ENCODE data around the gene DFFA.
"Not testable (repeated sequence)": the region's sequence is repeated elsewhere in the genome, so short reads cannot be mapped to it uniquely, and the experiment has no call there.

DFFA gene

DNA sequence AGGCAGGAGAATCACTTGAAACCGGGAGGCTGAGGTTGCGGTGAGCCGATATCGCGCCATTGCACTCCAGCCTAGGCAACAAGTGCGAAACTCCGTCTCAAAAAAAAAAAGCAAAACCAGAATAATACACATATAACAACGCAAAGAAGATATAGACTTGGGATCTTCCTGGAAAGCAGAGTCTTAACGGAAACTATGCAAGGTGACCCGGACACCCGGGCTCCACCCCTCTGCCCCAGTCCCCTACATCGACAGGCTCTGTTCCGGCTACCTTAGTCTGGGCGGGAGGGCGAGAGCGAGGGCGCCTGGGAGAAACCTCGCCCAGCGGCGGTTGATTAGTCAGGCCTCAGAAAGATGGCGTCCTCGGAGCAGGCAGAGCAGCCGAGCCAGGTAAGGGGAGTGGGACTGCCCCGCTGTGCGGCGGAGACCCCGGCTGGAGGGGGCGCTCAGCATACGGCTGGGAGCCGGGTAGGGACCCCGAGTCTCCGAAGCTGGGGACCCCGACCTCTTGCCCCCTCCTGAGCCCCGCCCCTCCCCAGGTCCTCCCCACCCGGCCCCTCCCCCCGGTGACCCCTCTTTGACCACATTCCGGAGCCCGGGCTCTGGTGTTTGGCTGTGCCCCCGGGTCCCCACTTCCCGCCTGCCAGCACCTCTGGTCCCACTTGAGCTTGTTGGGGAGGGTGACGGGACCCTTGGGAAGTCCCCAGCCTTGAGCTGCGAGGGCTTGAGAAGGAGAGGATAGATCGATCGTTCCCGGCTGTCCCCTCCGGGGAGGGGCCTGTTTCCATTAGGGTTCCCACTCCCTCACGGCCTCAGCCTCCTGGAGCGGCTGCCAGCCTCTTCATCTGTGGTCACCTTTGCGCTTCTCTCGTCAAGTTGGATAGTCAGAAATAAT, 2.5 kb upstream of the DFFA start, which contains the start of gene PEX14:
TSS of gene PEX14 (plus strand) at position 338 of the 895 bp plus-strand sequence. CDS start at position 355, 17 bp downstream.
- TF ChIP-seq, protein P1, sequence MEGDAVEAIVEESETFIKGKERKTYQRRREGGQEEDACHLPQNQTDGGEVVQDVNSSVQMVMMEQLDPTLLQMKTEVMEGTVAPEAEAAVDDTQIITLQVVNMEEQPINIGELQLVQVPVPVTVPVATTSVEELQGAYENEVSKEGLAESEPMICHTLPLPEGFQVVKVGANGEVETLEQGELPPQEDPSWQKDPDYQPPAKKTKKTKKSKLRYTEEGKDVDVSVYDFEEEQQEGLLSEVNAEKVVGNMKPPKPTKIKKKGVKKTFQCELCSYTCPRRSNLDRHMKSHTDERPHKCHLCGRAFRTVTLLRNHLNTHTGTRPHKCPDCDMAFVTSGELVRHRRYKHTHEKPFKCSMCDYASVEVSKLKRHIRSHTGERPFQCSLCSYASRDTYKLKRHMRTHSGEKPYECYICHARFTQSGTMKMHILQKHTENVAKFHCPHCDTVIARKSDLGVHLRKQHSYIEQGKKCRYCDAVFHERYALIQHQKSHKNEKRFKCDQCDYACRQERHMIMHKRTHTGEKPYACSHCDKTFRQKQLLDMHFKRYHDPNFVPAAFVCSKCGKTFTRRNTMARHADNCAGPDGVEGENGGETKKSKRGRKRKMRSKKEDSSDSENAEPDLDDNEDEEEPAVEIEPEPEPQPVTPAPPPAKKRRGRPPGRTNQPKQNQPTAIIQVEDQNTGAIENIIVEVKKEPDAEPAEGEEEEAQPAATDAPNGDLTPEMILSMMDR (IDR thresholded peaks at IDR 0.05; ENCODE audit: insufficient read depth, missing control alignments) = no peak
- peak; percentile 58 for DNase-seq (ENCODE audit: insufficient read length, low spot score)
- no peak for FAIRE-seq

DNA sequence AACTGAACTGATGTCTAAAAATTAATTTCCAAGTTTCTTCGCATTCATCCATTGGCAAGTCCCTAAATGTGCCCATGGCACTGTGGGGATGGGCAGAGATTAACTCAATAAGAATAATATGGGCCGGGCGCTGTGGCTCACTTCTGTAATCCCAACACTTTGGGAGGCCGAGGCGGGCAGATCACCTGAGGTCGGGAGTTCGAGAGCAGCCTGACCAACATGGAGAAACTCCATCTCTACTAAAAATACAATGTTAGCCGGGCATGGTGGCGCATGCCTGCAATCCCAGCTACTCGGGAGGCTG, 1.9 kb upstream of the DFFA start:
- not testable (repeated sequence) for FAIRE-seq; DNase-seq (ENCODE audit: insufficient read length, low spot score)

DNA sequence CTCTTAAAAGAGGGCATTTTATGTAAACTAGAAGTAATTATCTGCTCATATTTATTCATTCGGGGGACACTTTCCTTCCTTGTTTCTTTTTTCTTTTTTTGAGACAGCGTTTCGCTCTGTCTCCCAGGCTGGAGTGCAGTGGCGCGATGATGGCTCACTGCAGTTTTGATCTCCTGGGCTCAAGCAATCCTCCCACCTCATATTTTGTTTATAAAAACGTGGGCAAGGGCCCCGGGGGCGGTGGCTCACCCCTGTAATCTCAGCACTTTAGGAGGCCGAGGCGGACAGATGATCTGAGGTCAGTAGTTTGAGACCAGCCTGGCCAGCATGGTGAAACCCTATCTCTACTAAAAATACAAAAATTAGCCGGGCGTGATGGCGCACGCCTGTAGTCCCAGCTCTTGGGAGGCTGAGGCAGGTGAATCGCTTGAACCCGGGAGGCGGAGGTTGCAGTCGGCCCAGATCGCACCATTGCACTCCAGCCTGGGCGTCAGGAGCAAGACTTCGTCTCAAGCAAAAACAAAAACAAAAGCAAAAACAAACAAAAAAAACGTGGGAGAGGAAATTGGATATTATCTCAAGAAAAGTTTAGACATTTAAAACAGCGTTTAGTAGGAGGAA, 926 bp upstream of the DFFA start:
- TF ChIP-seq, protein P1 (IDR thresholded peaks at IDR 0.05; ENCODE audit: insufficient read depth, missing control alignments) = no peak

GRCh38 chr1:10471411-10472219, 714 bp downstream of the DFFA start:
- no peak for DNase-seq (ENCODE audit: insufficient read length, low spot score)
- TF ChIP-seq, protein P1 (IDR thresholded peaks at IDR 0.05; ENCODE audit: insufficient read depth, missing control alignments) = no peak
- no peak for FAIRE-seq

More for the DNA sequence above, 926 bp upstream of the DFFA start:
- FAIRE-seq = no peak
- DNase-seq (ENCODE audit: insufficient read length, low spot score) = no peak

DNA sequence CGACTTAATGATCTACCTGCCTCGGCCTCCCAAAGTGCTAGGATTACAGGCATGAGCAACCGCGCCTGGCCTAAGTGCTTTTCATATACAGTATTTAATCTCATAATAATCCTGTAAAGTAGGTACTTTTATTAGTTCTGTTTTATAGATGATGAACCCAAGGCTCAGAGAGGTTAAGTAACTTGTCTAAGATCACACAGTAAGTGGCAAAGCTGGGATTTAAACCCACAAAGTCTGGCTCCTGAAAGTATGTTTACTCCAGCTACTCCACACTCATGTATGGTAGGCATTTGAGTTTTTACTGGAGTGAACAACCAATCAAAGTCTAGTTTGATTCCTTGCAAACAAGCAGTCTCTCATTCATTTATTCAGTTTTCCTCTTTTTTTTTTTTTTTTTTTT, 2.3 kb downstream of the DFFA start:
- no peak for FAIRE-seq
- TF ChIP-seq, protein P1 (IDR thresholded peaks at IDR 0.05; ENCODE audit: insufficient read depth, missing control alignments) = no peak
- DNase-seq (ENCODE audit: insufficient read length, low spot score) = no peak

DNA sequence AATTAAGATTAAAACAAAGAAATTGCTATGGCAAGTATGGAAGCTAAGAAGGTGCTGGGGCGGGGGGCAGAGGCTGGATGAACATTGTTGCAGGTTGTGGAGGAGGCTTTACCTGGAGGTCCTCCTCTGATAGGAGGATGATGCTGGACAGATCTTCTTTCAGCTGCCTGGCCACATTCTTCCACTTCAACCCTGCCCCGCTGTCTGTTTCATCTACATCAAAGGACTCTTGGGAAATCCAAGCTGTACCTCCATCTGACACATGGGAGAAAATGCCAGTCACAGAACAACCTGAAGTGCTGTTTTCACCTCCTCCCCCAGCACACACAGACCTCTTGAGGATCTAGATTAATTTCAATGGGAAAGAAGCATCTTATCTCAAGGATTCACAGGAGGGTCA, 5.3 kb downstream of the DFFA start:
- TF ChIP-seq, protein P1 (IDR thresholded peaks at IDR 0.05; ENCODE audit: insufficient read depth, missing control alignments) = no peak
- FAIRE-seq = no peak

DNA sequence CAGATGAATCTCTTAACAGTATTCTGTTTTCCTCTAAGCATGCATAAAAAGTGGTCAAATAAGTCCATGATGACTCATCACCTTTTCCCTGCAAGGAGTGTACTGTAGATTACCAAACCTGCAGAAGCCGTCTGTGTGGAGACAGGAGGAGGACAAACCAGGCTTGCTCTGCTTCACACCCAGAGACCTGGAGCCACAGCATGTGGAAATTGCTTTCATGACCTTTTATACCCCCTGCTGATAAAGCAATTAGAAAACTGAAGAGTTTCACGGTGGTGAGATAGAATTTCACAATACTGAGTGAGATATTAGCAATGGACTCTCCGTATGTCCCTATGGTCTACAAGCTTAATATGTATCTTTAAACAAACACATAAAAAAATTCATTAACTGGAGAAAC, 13.1 kb downstream of the DFFA start:
- TF ChIP-seq, protein P1 (IDR thresholded peaks at IDR 0.05; ENCODE audit: insufficient read depth, missing control alignments) = no peak
- FAIRE-seq (no peak), DNase-seq (ENCODE audit: insufficient read length, low spot score) (no peak)

More for the DNA sequence above, 5.3 kb downstream of the DFFA start:
- DNase-seq (ENCODE audit: insufficient read length, low spot score) = no peak

Data from D721Med (cell line).